ENCODE data around the gene PPM1G. TPM values are rescaled to one million over a fixed set of nuclear protein-coding genes. Genes with fewer than 3 reads are reported as not detected.
A peak's percentile ranks its signal among the peaks of the same experiment; 100 is the strongest.

The PPM1G gene
- total RNA-seq, 1 donor from 2014 or later, result 121 TPM

DNA sequence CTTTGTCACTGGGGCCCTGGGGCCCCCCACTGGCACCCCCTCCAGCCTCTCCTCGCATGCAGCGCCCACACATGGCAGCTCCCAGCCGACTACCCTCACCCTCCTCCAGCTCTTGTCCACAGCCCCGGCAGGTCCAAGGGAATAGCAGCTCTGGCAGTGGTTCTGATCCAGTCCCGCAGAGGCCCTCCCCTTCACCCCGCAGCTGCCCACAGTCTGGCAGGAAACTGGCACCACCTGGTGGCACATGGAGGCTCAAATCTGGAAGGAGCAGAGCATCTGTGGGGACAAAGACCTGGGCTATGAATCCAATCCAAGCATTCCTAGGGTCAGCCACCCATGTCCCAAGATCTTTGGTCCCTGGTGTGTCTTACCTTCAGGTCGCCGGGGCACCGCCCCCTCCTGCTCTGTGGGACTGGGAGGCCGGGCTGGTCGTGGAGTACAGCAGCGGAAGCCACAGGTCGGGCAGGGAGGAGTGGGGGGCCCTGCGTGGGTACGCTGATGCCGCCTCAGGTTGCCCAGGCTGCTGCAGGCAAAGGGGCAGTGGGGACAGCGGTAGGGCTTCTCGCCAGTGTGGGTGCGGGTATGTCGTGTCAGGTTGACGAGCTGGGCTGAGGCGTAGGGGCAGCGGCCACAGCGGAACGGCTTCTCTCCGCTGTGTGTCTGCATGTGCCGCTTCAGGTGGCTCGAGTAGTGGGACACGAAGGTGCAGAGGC, 31.1 kb downstream of the PPM1G start:
- Histone ChIP-seq H3K36me3 (ENCODE audit: control insufficient read depth, insufficient read depth, low read length) (peaks cover 4% of the 10 kb centered on the region), H3K4me3 (ENCODE audit: low read depth, low read length) (no peak overlapping the region), H3K27me3 (ENCODE audit: control insufficient read depth, insufficient read depth, low read length) (no peaks in the 10 kb centered on the region)
- DNase-seq (ENCODE audit: low read depth), result no peak
- TF ChIP-seq, protein P1, sequence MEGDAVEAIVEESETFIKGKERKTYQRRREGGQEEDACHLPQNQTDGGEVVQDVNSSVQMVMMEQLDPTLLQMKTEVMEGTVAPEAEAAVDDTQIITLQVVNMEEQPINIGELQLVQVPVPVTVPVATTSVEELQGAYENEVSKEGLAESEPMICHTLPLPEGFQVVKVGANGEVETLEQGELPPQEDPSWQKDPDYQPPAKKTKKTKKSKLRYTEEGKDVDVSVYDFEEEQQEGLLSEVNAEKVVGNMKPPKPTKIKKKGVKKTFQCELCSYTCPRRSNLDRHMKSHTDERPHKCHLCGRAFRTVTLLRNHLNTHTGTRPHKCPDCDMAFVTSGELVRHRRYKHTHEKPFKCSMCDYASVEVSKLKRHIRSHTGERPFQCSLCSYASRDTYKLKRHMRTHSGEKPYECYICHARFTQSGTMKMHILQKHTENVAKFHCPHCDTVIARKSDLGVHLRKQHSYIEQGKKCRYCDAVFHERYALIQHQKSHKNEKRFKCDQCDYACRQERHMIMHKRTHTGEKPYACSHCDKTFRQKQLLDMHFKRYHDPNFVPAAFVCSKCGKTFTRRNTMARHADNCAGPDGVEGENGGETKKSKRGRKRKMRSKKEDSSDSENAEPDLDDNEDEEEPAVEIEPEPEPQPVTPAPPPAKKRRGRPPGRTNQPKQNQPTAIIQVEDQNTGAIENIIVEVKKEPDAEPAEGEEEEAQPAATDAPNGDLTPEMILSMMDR (IDR thresholded peaks at IDR 0.05; ENCODE audit: insufficient read depth, low read length, poor library complexity, severe bottlenecking), result peak; percentile 45

DNA sequence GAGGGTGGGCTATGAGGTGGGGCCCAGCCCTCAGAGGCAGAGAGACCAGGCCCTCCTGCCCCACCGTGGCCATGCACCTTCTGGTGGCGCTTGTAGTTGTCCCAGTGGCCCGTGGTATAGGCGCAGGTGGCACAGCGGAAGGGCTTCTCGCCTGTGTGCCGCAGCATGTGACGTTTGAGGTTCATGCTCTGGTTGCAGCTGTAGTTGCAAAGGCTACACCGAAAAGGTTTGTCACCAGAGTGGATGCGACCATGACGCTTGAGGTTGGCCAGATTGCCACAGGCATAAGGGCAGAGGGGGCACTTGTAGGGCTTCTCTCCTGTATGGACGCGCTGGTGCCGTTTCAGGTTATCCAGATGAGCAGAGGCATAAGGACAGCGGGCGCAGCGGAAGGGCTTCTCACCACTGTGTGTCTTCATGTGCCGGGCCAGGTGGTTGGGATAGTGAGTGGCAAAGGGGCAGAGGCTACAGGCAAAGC, 31.7 kb downstream of the PPM1G start:
- DNase-seq (ENCODE audit: low read depth), result no peak
- Histone ChIP-seq H3K27me3 (ENCODE audit: control insufficient read depth, insufficient read depth, low read length) (no peaks in the 10 kb centered on the region), H3K36me3 (ENCODE audit: control insufficient read depth, insufficient read depth, low read length) (peaks cover 4% of the 10 kb centered on the region), H3K4me3 (ENCODE audit: low read depth, low read length) (no peak overlapping the region)
- TF ChIP-seq, protein P1 (IDR thresholded peaks at IDR 0.05; ENCODE audit: insufficient read depth, low read length, poor library complexity, severe bottlenecking), result no peak

DNA sequence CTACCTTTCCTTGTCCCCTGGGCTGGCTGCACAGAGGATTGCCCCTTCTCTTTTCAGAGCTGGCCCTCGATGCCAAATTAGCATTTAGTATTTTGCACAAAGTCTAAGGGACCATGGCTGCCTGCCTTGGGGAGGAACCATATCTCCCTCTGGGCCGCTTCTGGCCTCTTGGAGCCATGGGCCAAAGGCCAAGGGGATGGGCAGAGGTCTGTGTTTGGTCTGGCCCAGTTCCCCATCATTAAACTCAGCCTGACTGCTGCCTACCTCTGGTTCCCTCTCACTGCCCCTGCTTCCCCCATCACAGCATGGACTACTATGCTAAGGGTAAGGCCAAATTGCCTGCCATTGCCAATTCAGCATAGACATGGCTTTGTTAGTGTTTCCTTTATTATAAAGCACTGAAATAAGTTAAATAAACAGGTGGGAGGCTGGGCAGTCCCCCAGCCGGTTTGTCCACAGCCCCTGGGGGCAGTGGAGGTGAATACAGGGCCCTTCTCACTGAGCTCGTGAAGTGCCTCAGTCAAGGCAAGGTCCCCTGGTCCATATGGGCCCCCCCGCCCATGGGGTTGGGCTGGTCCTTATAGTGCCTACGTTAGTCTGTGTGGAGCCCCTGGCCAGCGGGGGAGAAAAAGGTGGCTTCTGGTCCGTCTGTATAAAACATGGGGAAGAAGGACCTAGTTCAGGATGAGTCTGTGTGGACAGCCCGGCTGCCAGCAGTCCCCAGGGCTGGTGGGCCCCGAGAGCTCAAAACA, 32.3 kb downstream of the PPM1G start:
- TF ChIP-seq, protein P1 (IDR thresholded peaks at IDR 0.05; ENCODE audit: insufficient read depth, low read length, poor library complexity, severe bottlenecking), result no peak
- H3K4me3 ChIP-seq (ENCODE audit: low read depth, low read length), result no peak overlapping the region
- H3K36me3 ChIP-seq (ENCODE audit: control insufficient read depth, insufficient read depth, low read length), result peaks cover 4% of the 10 kb centered on the region
- no peak for DNase-seq (ENCODE audit: low read depth)
- H3K27me3 ChIP-seq (ENCODE audit: control insufficient read depth, insufficient read depth, low read length), result no peaks in the 10 kb centered on the region

DNA sequence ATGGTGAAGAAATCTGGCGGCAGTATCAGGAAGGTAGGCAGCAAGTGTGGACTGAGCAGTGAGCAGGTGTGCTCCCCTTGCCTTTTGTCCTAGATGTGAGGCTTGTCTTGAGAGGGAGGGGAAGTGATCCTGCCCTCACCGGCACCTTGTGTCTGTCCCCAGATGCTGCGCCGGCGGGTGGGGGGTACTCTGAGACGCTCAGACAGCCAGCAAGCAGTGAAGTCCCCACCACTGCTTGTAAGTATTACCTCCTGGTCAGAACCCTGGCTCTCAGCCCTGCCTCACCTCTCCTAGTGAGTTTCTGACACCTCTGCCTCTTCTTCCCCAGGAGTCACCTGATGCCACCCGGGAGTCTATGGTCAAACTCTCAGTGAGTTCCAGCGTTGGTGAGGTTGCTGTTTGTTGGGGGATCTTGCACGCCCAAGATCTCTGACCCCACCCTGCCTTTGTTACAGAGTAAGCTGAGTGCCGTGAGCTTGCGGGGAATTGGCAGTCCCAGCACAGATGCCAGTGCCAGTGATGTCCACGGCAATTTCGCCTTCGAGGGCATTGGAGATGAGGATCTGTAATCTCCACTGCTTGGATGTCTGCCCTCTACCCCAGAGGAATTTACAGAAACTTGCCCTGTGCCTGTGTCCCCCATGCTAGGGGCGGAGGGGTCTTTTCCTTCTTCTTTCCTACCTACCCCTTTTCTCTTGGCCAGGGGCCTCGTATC, 33.1 kb downstream of the PPM1G start:
- TF ChIP-seq, protein P1 (IDR thresholded peaks at IDR 0.05; ENCODE audit: insufficient read depth, low read length, poor library complexity, severe bottlenecking), result no peak
- H3K4me3 ChIP-seq (ENCODE audit: low read depth, low read length), result no peak overlapping the region

DNA sequence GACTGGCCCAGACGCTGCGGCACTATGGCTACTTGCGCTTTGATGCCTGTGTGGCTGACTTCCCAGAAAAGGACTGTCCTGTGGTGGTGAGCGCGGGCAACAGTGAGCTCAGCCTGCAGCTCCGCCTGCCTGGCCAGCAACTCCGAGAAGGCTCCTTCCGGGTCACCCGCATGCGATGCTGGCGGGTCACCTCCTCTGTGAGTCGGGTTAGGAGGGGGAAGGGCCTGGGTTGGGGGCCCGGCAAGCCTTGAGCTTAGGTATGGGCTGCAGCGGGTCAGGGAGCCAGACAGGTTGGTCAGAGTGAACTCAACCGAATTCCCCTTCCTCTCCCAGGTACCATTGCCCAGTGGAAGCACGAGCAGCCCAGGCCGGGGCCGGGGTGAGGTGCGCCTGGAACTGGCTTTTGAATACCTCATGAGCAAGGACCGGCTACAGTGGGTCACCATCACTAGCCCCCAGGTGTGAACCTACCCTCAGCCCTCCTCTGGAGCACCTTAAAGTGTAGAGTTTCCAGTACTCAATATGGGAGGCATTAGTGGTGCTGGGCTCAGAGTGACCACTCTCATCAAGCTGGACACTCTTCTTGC, 33.8 kb downstream of the PPM1G start:
- no peak overlapping the region for H3K4me3 ChIP-seq (ENCODE audit: low read depth, low read length)
- H3K27me3 ChIP-seq (ENCODE audit: control insufficient read depth, insufficient read depth, low read length), result no peaks in the 10 kb centered on the region
- peaks cover 4% of the 10 kb centered on the region for H3K36me3 ChIP-seq (ENCODE audit: control insufficient read depth, insufficient read depth, low read length)
- TF ChIP-seq, protein P1 (IDR thresholded peaks at IDR 0.05; ENCODE audit: insufficient read depth, low read length, poor library complexity, severe bottlenecking), result no peak
- no peak for DNase-seq (ENCODE audit: low read depth)

More for the DNA sequence above, 33.1 kb downstream of the PPM1G start:
- DNase-seq (ENCODE audit: low read depth), result no peak
- Histone ChIP-seq H3K27me3 (ENCODE audit: control insufficient read depth, insufficient read depth, low read length) (no peaks in the 10 kb centered on the region), H3K36me3 (ENCODE audit: control insufficient read depth, insufficient read depth, low read length) (peaks cover 4% of the 10 kb centered on the region)

Data from kidney epithelial cell (primary cell).